Measurements from ENCODE around the gene ATP5MC2. TPM values are rescaled to one million over a fixed set of nuclear protein-coding genes. Genes with fewer than 3 reads are reported as not detected.
"Not testable (repeated sequence)": the region's sequence is repeated elsewhere in the genome, so short reads cannot be mapped to it uniquely, and the experiment has no call there.

The ATP5MC2 gene
- total RNA-seq, 2 donors from 2014 or later, result 349 to 440 TPM

DNA sequence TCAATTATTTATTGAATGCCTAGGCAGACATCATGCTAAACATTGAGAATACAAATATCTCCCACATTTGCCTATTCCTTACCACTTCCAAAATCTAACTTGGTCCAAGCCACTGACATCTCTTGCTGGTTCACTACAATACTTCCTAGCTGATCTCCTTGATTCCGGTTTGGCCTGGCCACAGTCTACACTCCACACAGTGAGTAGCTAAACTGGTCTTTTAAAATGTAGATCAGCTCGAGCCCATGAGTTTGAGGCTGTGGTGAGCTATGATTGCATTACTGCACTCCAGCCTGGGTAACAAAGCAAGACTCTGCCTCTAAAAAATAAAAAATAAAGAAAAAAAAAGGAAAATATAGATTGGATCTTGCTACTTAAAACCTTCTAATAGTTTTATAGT lies 7.6 kb upstream of the ATP5MC2 start:
- Mint-ChIP-seq H3K4me3 (no peak overlapping the region), H3K9me3 (no peaks in the 10 kb centered on the region), H3K27ac (no peak overlapping the region), H3K36me3 (ENCODE audit: insufficient read depth in 2 of 2) (no peaks in the 10 kb centered on the region), H3K27me3 (ENCODE audit: low read depth) (peaks cover 15% of the 10 kb centered on the region), H3K4me1 (ENCODE audit: low read depth) (no peaks in the 10 kb centered on the region)
- no peak for DNase-seq
- no peak for ATAC-seq (replicated peaks in 1 of 2)

DNA sequence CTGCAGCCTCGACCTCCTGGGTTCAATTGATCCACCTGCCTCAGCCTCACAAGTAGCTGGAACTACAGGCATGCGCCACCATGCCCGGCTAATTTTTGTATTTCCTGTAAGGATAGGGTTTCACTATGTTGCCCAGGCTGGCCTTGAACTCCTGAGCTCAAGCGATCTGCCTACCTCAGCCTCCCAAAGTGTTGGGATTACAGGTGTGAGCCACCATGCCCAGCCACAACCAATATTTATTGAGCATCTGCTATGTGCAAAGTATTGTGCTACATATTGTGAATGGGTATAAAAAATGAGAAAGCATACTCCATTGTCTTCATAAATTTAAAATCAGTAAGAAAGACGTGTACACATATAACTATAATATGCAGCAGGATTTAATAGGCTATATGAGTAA lies 4.2 kb upstream of the ATP5MC2 start:
- not testable (repeated sequence) for ATAC-seq (replicated peaks in 1 of 2); H3K27ac Mint-ChIP-seq; H3K36me3 Mint-ChIP-seq (ENCODE audit: insufficient read depth in 2 of 2); DNase-seq; H3K9me3 Mint-ChIP-seq; H3K4me3 Mint-ChIP-seq
- peaks cover 11% of the 10 kb centered on the region for H3K4me1 Mint-ChIP-seq (ENCODE audit: low read depth)
- H3K27me3 Mint-ChIP-seq (ENCODE audit: low read depth), result peaks cover 27% of the 10 kb centered on the region

DNA sequence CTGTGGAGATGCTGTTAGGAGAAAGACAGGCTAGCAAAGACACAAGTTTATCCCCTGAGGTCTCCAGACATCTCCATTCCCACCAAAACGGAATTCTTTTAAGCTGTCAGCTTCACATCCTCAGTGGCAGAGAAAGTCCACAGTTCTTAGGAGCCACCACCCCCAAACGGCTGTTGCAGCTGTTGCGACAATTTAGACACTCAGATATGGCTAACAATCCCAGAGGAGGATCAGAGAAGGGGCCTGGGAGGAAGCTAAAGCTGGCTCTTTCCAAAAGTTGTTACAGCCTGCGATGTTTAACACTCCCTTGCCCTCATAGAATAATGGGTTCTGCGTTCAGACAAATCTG lies 1.9 kb upstream of the ATP5MC2 start:
- DNase-seq, result no peak
- Mint-ChIP-seq H3K36me3 (ENCODE audit: insufficient read depth in 2 of 2) (no peaks in the 10 kb centered on the region), H3K4me3 (peak overlapping the region; percentile 76 to 80), H3K27ac (no peak overlapping the region), H3K4me1 (ENCODE audit: low read depth) (peaks cover 33% of the 10 kb centered on the region), H3K9me3 (no peaks in the 10 kb centered on the region), H3K27me3 (ENCODE audit: low read depth) (peaks cover 27% of the 10 kb centered on the region)
- ATAC-seq (replicated peaks in 1 of 2), result no peak

DNA sequence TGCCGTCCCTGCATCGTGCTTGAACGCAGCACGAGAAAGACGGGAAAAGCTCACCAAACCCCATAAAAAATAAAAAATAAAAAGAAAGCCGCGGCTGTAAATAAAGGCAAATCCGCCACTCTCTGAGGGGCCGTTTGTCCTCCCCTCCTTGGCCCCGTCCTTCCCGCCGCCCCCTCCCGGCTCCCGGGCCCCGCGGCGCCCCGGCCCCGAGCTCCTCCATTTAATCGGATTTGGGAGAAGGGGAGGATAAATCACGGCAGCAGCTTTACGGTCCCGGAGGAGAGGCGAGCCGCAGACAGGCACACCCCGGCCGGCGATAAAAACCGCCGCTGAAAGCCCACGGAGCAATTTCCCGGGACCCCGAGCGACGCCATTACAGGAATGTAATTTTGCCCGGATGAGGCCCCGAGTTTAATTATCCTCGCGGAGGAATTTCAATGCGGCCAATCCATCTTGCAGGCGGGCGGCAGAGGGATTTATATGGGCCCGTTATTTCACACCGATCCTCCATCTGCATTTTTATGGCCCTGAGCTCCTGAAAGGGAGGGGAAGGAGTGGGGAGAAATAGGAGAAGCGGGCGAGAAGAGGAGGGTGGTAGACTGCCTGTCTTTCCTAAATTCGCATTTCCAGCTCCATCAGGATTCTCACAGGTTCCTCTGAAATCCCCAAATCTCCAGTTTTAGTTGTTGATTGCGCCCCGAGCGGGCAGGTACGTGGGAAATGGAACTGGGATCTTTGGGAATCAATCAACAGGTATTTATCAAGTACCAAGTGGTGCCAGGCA lies 1.3 kb upstream of the ATP5MC2 start:
- peak overlapping the region; percentile 76 to 80 for H3K4me3 Mint-ChIP-seq
- peaks cover 38% of the 10 kb centered on the region for H3K4me1 Mint-ChIP-seq (ENCODE audit: low read depth)
- no peaks in the 10 kb centered on the region for H3K9me3 Mint-ChIP-seq
- H3K27ac Mint-ChIP-seq, result peak overlapping the region; percentile 29
- peaks cover 27% of the 10 kb centered on the region for H3K27me3 Mint-ChIP-seq (ENCODE audit: low read depth)
- DNase-seq (peak in 1 of 2 donors; percentile 7), ATAC-seq (replicated peaks in 1 of 2) (no peak)
- H3K36me3 Mint-ChIP-seq (ENCODE audit: insufficient read depth in 2 of 2), result peaks cover 0 to 2% of the 10 kb centered on the region in 2 donors

DNA sequence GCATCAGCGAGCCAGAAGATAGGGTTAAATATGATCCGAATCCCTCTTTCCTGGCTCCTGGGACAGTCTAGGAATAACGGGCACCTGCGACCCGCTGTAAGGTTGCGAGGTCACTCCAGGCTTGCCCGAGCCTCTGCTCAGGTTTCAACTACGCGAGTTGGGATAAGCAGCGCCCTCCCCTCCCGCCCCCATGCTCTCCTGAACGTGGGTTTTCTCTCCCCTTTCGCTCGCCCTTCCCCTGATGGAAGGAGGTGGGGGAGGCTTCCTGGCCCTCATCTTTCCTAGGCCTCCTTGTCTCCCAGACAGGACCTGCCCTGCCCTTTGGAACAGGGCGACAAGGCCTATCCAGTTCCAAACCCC lies 753 bp upstream of the ATP5MC2 start:
- no peak for ATAC-seq (replicated peaks in 1 of 2)
- peak; percentile 18 to 26 for DNase-seq
- peaks cover 40% of the 10 kb centered on the region for H3K4me1 Mint-ChIP-seq (ENCODE audit: low read depth)
- no peaks in the 10 kb centered on the region for H3K9me3 Mint-ChIP-seq
- peak overlapping the region; percentile 62 for H3K27ac Mint-ChIP-seq
- H3K4me3 Mint-ChIP-seq, result peak overlapping the region; percentile 76 to 80
- H3K27me3 Mint-ChIP-seq (ENCODE audit: low read depth), result peaks cover 27% of the 10 kb centered on the region
- H3K36me3 Mint-ChIP-seq (ENCODE audit: insufficient read depth in 2 of 2), result peaks cover 0 to 2% of the 10 kb centered on the region in 2 donors

DNA sequence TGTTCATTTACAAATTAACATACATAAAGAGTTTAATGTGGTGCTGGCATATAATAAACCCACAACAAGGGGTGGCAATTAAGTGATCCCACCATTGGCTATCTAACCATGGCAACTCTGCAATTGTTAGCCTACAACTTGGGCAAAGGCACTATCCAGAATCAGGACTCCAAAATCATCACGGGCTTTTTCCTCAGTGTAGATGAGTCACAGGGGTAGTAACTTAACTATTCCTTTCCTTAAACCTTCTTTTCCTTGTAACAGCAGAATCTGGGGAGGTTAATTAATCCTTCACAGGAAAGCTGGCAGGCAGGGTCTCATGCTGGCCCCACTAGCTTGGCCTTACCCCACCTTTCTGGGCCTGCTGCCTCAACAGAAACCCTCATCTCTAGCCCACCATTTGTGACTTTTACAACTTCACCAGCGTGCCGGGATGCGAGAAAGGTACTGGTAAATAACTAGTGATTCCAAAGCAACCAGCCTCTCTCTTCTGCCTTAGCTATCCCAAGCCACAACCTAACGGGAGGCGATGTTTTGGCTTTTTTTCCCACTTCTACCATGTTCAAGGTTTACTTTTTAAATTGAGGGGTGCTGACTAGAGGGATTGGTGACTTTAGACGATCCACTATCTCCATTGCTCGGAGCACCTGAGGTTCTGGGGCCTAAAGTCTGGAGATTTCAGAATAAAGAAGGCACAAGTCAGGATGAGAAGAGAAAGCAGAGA lies 744 bp downstream of the ATP5MC2 start:
- ATAC-seq (replicated peaks in 1 of 2), result no peak
- Mint-ChIP-seq H3K9me3 (no peaks in the 10 kb centered on the region), H3K27me3 (ENCODE audit: low read depth) (peaks cover 27% of the 10 kb centered on the region), H3K4me1 (ENCODE audit: low read depth) (peaks cover 46% of the 10 kb centered on the region), H3K4me3 (peak overlapping the region; percentile 76 to 80), H3K36me3 (ENCODE audit: insufficient read depth in 2 of 2) (peaks cover 0 to 6% of the 10 kb centered on the region in 2 donors), H3K27ac (peak overlapping the region; percentile 62)
- DNase-seq, result no peak

DNA sequence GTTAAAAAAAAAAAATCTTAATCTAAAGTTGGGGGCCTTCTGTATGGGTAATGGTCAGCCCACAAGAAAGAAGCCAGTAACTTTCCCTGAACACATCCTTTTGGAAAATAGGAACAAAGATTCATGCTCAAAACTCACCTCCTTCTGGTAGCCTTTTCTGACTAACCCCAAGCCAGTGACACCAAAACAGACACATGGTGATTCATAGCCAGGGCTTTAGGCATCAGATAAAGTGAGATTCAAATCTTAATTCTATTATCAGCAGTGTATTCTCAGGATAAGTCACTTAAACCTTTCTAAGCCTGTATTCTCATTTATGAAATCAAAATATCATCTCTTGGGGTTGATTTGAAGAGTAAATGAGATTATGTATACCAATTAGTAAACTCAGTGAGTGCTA lies 4.9 kb downstream of the ATP5MC2 start:
- DNase-seq (no peak), ATAC-seq (replicated peaks in 1 of 2) (peak in 1 of 2 donors; percentile 16)
- Mint-ChIP-seq H3K4me1 (ENCODE audit: low read depth) (peaks cover 46% of the 10 kb centered on the region), H3K27me3 (ENCODE audit: low read depth) (no peaks in the 10 kb centered on the region), H3K4me3 (peak overlapping the region in 1 of 2 donors; percentile 50), H3K9me3 (no peaks in the 10 kb centered on the region), H3K36me3 (ENCODE audit: insufficient read depth in 2 of 2) (peaks cover 1 to 15% of the 10 kb centered on the region in 2 donors), H3K27ac (peak overlapping the region; percentile 68)

DNA sequence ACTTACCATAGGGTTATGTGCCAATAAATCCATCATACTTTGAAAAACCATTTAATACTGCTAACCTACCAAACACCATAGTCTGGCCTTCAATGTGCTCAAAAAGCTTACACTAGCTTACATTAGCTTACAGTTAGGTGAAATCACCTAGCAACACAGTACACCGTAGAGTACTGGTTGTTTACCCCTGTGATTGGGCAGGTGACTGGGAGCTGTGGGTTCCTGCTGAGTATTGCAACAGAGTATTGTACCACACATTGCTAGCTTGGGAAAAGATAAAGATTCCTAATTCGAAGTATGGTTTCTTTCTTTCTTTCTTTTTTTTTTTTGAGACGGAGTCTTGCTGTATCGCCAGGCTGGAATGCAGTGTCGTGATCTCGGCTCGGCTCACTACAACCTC lies 5.6 kb downstream of the ATP5MC2 start:
- Mint-ChIP-seq H3K4me3 (no peak overlapping the region), H3K9me3 (no peaks in the 10 kb centered on the region), H3K4me1 (ENCODE audit: low read depth) (peaks cover 45% of the 10 kb centered on the region), H3K27ac (peak overlapping the region; percentile 64), H3K36me3 (ENCODE audit: insufficient read depth in 2 of 2) (peaks cover 1 to 19% of the 10 kb centered on the region in 2 donors), H3K27me3 (ENCODE audit: low read depth) (no peaks in the 10 kb centered on the region)
- DNase-seq (no peak), ATAC-seq (replicated peaks in 1 of 2) (no peak)

DNA sequence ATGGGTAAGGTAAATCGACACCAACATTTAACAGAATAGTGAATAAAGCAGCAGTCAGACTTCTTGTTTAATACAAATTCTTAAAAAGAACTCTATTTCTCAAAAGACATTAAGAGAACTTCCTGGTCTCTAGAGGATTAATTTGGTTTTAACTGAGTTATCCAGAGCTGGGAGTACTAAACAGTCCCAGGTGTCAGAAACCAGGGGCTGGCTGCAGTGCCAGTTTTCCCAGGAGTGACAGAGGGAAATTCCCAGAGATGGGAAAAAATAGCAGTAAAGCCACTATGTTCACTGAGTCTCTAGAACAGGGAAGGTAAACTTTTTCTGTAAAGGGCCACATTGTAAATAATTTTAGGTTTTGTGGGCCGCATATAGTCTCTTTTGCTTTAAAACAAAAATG lies 8.8 kb downstream of the ATP5MC2 start:
- no peak overlapping the region for H3K27ac Mint-ChIP-seq
- peaks cover 15% of the 10 kb centered on the region for H3K4me1 Mint-ChIP-seq (ENCODE audit: low read depth)
- H3K27me3 Mint-ChIP-seq (ENCODE audit: low read depth), result no peaks in the 10 kb centered on the region
- no peak overlapping the region for H3K4me3 Mint-ChIP-seq
- no peak for DNase-seq
- no peaks in the 10 kb centered on the region for H3K9me3 Mint-ChIP-seq
- peaks cover 9 to 30% of the 10 kb centered on the region in 2 donors for H3K36me3 Mint-ChIP-seq (ENCODE audit: insufficient read depth in 2 of 2)
- no peak for ATAC-seq (replicated peaks in 1 of 2)

DNA sequence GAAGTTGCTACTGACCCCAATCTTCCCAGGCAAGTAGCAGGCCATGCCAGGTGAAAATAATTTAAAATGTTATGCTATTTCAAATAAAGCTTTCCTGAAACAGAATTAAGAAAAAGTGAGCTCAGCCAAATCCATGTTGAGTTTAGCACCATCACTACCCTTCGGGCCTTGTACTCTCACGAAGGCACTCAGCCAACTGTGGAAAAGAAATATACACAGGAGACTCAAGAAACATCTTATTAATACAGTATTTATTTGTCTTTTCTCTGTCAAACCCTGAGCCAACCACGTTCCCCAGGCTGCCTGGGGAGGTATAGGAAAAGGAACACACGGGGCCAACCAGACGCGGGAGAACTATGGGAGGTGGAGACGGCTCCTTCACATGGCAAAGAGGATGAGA lies 10.9 kb downstream of the ATP5MC2 start:
- Mint-ChIP-seq H3K4me3 (no peak overlapping the region), H3K27ac (no peak overlapping the region), H3K9me3 (no peaks in the 10 kb centered on the region), H3K27me3 (ENCODE audit: low read depth) (no peaks in the 10 kb centered on the region), H3K4me1 (ENCODE audit: low read depth) (peaks cover 7% of the 10 kb centered on the region), H3K36me3 (ENCODE audit: insufficient read depth in 2 of 2) (peaks cover 9 to 26% of the 10 kb centered on the region in 2 donors)
- no peak for ATAC-seq (replicated peaks in 1 of 2)
- DNase-seq, result no peak

DNA sequence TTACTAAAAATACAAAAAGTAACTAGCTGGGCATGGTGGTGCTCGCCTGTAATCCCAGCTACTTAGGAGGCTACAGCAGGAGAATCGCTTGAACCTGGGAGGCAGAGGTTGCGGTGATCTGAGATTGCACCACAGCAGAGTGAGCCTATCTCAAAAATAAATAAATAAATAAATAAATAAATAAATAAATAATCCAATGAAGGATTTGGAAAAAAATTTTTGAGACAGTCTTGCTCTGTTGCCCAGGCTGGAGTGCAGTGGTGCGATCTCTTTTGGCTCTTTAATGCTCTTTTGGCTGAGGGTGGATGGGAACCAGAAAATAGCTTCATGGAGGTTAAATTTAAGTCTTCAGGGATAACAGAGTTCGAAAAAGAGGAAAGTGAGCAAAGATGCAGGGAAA lies 11.7 kb downstream of the ATP5MC2 start:
- Mint-ChIP-seq H3K27me3 (ENCODE audit: low read depth) (no peaks in the 10 kb centered on the region), H3K4me1 (ENCODE audit: low read depth) (no peaks in the 10 kb centered on the region), H3K36me3 (ENCODE audit: insufficient read depth in 2 of 2) (peaks cover 9 to 26% of the 10 kb centered on the region in 2 donors), H3K27ac (no peak overlapping the region), H3K4me3 (no peak overlapping the region), H3K9me3 (no peaks in the 10 kb centered on the region)
- no peak for ATAC-seq (replicated peaks in 1 of 2)
- no peak for DNase-seq

DNA sequence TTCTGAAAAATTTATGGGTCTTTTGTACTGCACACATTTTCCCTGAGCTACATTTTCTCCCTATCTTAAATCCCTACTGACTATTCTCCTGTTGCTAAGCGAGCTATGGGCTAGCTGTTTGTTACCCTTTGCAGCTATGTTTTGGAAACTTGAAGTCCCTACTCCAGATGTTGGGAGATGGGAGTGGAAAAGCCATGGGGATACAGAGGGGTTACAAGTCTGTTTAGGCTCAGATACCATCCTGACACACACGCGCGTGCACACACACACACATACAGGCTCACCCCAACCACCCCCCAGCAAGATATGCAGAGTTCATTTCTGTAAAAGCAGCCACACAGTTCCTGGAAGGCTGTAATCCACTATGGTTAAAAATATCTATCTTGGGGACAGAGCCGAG lies 15.8 kb downstream of the ATP5MC2 start:
- H3K4me3 Mint-ChIP-seq, result no peak overlapping the region
- no peak for ATAC-seq (replicated peaks in 1 of 2)

DNA sequence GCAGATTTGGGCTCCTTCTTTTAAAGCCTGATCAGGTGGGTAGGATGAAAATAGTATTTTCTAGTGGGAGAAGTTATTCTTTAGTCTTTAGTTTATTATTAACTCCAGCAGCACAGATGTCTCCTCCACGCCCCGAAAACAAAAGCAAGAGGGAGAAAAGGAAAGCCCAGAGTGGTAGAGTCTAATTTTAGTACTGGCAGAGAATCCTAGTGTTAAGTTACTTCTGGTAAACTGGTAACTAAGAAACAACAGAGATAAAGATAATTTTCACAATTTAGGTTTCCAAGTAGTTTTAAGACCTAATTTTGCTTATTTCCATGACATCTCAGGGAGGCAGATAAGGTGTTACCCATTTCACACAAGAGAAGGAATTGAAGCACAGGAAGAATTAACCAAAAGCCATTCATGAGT lies 16.3 kb downstream of the ATP5MC2 start:
- ATAC-seq (replicated peaks in 1 of 2), result no peak
- Mint-ChIP-seq H3K27me3 (ENCODE audit: low read depth) (no peaks in the 10 kb centered on the region), H3K27ac (no peak overlapping the region), H3K4me1 (ENCODE audit: low read depth) (no peaks in the 10 kb centered on the region), H3K36me3 (ENCODE audit: insufficient read depth in 2 of 2) (peaks cover 5 to 8% of the 10 kb centered on the region in 2 donors), H3K4me3 (no peak overlapping the region), H3K9me3 (no peaks in the 10 kb centered on the region)
- no peak for DNase-seq

More for the DNA sequence above, 15.8 kb downstream of the ATP5MC2 start:
- no peaks in the 10 kb centered on the region for H3K4me1 Mint-ChIP-seq (ENCODE audit: low read depth)
- H3K36me3 Mint-ChIP-seq (ENCODE audit: insufficient read depth in 2 of 2), result peaks cover 6 to 12% of the 10 kb centered on the region in 2 donors
- no peaks in the 10 kb centered on the region for H3K9me3 Mint-ChIP-seq
- H3K27ac Mint-ChIP-seq, result no peak overlapping the region
- H3K27me3 Mint-ChIP-seq (ENCODE audit: low read depth), result no peaks in the 10 kb centered on the region
- DNase-seq, result no peak
